Measurements from ENCODE around the gene GSTA4. TPM values are rescaled to one million over a fixed set of nuclear protein-coding genes. Genes with fewer than 3 reads are reported as not detected.

The GSTA4 gene
- polyA plus RNA-seq, 3 donors: 107 to 124 (median 115) TPM

Other genes with a start within 250 kb of the GSTA4 start
- gene GSTA2, start 231.8 kb downstream of the GSTA4 start, polyA plus RNA-seq (ENCODE audit: insufficient read length in 3 of 3): under 1 TPM; 0.15 to 0.25 (median 0.22) TPM
- 1 to 10 TPM; 1.5 to 2.0 (median 1.9) TPM for gene GSTA1, start 191.5 kb downstream of the GSTA4 start, polyA plus RNA-seq (ENCODE audit: insufficient read length in 3 of 3)
- gene GSTA5, start 154.5 kb downstream of the GSTA4 start, polyA plus RNA-seq (ENCODE audit: insufficient read length in 3 of 3): not detected
- under 1 TPM; 0.50 to 0.74 (median 0.51) TPM for gene GSTA3, start 85.6 kb downstream of the GSTA4 start, polyA plus RNA-seq (ENCODE audit: insufficient read length in 3 of 3)
- gene CILK1, start 66.5 kb upstream of the GSTA4 start, polyA plus RNA-seq (ENCODE audit: insufficient read length in 3 of 3): 10 to 100 TPM; 16.2 to 18.1 (median 16.4) TPM
- gene FBXO9, start 70.1 kb upstream of the GSTA4 start, polyA plus RNA-seq (ENCODE audit: insufficient read length in 3 of 3): 10 to 100 TPM; 90.6 to 94.2 (median 92.2) TPM
- gene GCM1, start 153.6 kb upstream of the GSTA4 start, polyA plus RNA-seq (ENCODE audit: insufficient read length in 3 of 3): under 1 TPM; 0.07 to 0.26 (median 0.07) TPM